CD4-positive, alpha-beta T cell (primary cell): ENCODE results near the gene TEX261. TPM values are rescaled to one million over a fixed set of nuclear protein-coding genes. Genes with fewer than 3 reads are reported as not detected.

Source experiments
- ATAC-seq: fragments of 200-7000 bp; cut with Tn5 transposase; one replicate; pipeline ENCODE4 v1.10.0; 2022; ENCODE audit warnings: mild to moderate bottlenecking; ENCODE audit not compliant: poor library complexity
- CTCF ChIA-PET: fragments of 350-600 bp; sonication (Branson Sonifier 250); formaldehyde crosslinking; loops from one replicate; lab custom pipeline; 2021; ENCODE audit warnings: antibody characterized with exemption, inconsistent platforms; lab: Charles Lee
- POLR2A ChIA-PET: fragments of 350-600 bp; sonication (Branson Sonifier 250); formaldehyde crosslinking; loops from one replicate; lab custom pipeline; 2021; ENCODE audit warnings: antibody characterized with exemption, inconsistent platforms; lab: Charles Lee
- DNase-seq, 14 experiments: peaks; one replicate each; pipeline ENCODE4 v3.0.0-alpha.2; 2013 to 2020; ENCODE audit warnings: mixed read lengths in 2 of 14
- H3K27ac ChIP-seq, 2 donors: one replicate each; pipeline versions ENCODE4 v1.5.1 to v1.7.0; 2013; ENCODE audit warnings: low read length in 2 of 2, low read depth in 1 of 2, mild to moderate bottlenecking in 1 of 2
- H3K27me3 ChIP-seq, 2 experiments: 1 replicate in 1 of 2; 2 replicates in 1 of 2; pipeline versions ENCODE4 v1.6.1 to v1.7.0; 2013; ENCODE audit warnings: low read length in 2 of 2, control low read depth in 1 of 2, mild to moderate bottlenecking in 1 of 2, moderate library complexity in 1 of 2; ENCODE audit not compliant: insufficient read depth in 2 of 2, control insufficient read depth in 1 of 2
- H3K36me3 ChIP-seq: one replicate; pipeline ENCODE4 v1.6.1; 2013; ENCODE audit warnings: low read length, control low read depth; ENCODE audit not compliant: insufficient read depth
- H3K4me1 ChIP-seq: one replicate; pipeline ENCODE4 v1.6.1; 2013; ENCODE audit warnings: low read length, control low read depth; ENCODE audit not compliant: insufficient read depth
- H3K4me3 ChIP-seq: one replicate; pipeline ENCODE4 v1.5.1; 2013; ENCODE audit warnings: mild to moderate bottlenecking, low read length, moderate library complexity
- H3K9me3 ChIP-seq, 2 experiments: 1 replicate in 1 of 2; 2 replicates in 1 of 2; pipeline versions ENCODE4 v1.6.1 to v1.7.0; 2013; ENCODE audit warnings: low read length in 2 of 2, mild to moderate bottlenecking in 2 of 2, control low read depth in 1 of 2, moderate library complexity in 1 of 2; ENCODE audit not compliant: control insufficient read depth in 1 of 2, insufficient read depth in 1 of 2
- H3K27ac Mint-ChIP-seq: one replicate; pipeline ENCODE4 v1.8.0; 2020; ENCODE audit warnings: mixed read lengths
- H3K27me3 Mint-ChIP-seq: one replicate; pipeline ENCODE4 v1.8.0; 2021; ENCODE audit warnings: mixed read lengths
- H3K36me3 Mint-ChIP-seq: one replicate; pipeline ENCODE4 v1.8.0; 2021; ENCODE audit warnings: low read depth, mixed read lengths
- H3K4me1 Mint-ChIP-seq: one replicate; pipeline ENCODE4 v1.8.0; 2021; ENCODE audit warnings: low read depth, mixed read lengths
- H3K4me3 Mint-ChIP-seq: one replicate; pipeline ENCODE4 v1.8.0; 2020; ENCODE audit warnings: mild to moderate bottlenecking, mixed read lengths
- H3K9me3 Mint-ChIP-seq: one replicate; pipeline ENCODE4 v1.8.0; 2020; ENCODE audit warnings: mixed read lengths
- CTCF ChIP-seq: fragments of 200-600 bp; IDR thresholded peaks from one replicate; pipeline ENCODE4 v1.8.0; 2022; ENCODE audit warnings: antibody characterized with exemption, mild to moderate bottlenecking
- intact Hi-C, 2 experiments: fragments of 100-400 bp; cut with DNase I in 1 of 2; cut with micrococcal nuclease in 1 of 2; formaldehyde crosslinking; loops; one replicate each; pipeline versions ENCODE4 v1.15.1 to v1.9.0; 2023 to 2025; cut with DNase I, micrococcal nuclease
- total RNA-seq, 174 experiments: library from RNA in 2 of 174; stranded (reverse) in 2 of 174; gene quantifications; one replicate each; pipeline ENCODE4 v1.2.3 and lab custom pipeline; 2021 to 2026

TEX261 gene
- total RNA-seq, 2 experiments from 2014 or later = 26.8 to 34.0 TPM

- H3K27me3 ChIP-seq = peaks cover 22 to 33% of the 10 kb centered on the region in 2 experiments
- intact Hi-C loops = no loop called here
- H3K36me3 Mint-ChIP-seq = no peaks in the 10 kb centered on the region
- peaks cover 64% of the 10 kb centered on the region for H3K27me3 Mint-ChIP-seq
- peak in 1 of 14 experiments; percentile 20 for DNase-seq
- no peaks in the 10 kb centered on the region for H3K36me3 ChIP-seq
- ChIA-PET CTCF (interaction anchor here (1.5 kb wide), 1 partner anchor 24 kb away, joined by 4 read pairs; no protein-coding TSS in a partner anchor), POLR2A (interaction anchor here (0.6 kb wide), 1 partner anchor 13 kb away, joined by 3 read pairs; no protein-coding TSS in a partner anchor)
- H3K9me3 Mint-ChIP-seq = no peaks in the 10 kb centered on the region
- no peak overlapping the region for H3K27ac Mint-ChIP-seq
- no peaks in the 10 kb centered on the region for H3K9me3 ChIP-seq
- H3K27ac ChIP-seq = no peak overlapping the region
- no peak overlapping the region for H3K4me3 ChIP-seq
- ATAC-seq = no peak
- peaks cover 8% of the 10 kb centered on the region for H3K4me1 Mint-ChIP-seq
- no peak for TF ChIP-seq CTCF
- peaks cover 17% of the 10 kb centered on the region for H3K4me1 ChIP-seq
- H3K4me3 Mint-ChIP-seq = no peak overlapping the region
These were observed 33.6 kb downstream of the TEX261 start for GRCh38 chr2:70960833-70961647.

- DNase-seq (no peak), ATAC-seq (no peak)
- H3K4me3 Mint-ChIP-seq = no peak overlapping the region
- H3K27ac Mint-ChIP-seq = no peak overlapping the region
- H3K27me3 Mint-ChIP-seq = peaks cover 69% of the 10 kb centered on the region
- H3K36me3 Mint-ChIP-seq = no peaks in the 10 kb centered on the region
- H3K4me1 Mint-ChIP-seq = peaks cover 6% of the 10 kb centered on the region
- H3K9me3 Mint-ChIP-seq = no peaks in the 10 kb centered on the region
- H3K27ac ChIP-seq = no peak overlapping the region
- intact Hi-C loops = no loop called here
- H3K9me3 ChIP-seq = no peaks in the 10 kb centered on the region
- ChIA-PET CTCF (interaction anchor here (1.5 kb wide), 1 partner anchor 25 kb away, joined by 4 read pairs; no protein-coding TSS in a partner anchor), POLR2A (interaction anchor here (0.6 kb wide), 1 partner anchor 12 kb away, joined by 3 read pairs; no protein-coding TSS in a partner anchor)
- peaks cover 13% of the 10 kb centered on the region for H3K4me1 ChIP-seq
- H3K27me3 ChIP-seq = peaks cover 22 to 35% of the 10 kb centered on the region in 2 experiments
- H3K4me3 ChIP-seq = no peak overlapping the region
- H3K36me3 ChIP-seq = no peaks in the 10 kb centered on the region
- no peak for TF ChIP-seq CTCF
These were observed 34.5 kb downstream of the TEX261 start for GRCh38 chr2:70959851-70960832.

- H3K9me3 ChIP-seq = no peaks in the 10 kb centered on the region
- no peaks in the 10 kb centered on the region for H3K36me3 ChIP-seq
- ChIA-PET POLR2A (no interaction called here), CTCF (interaction anchor here (1.5 kb wide), 1 partner anchor 26 kb away, joined by 4 read pairs; no protein-coding TSS in a partner anchor)
- intact Hi-C loops = no loop called here
- H3K27ac ChIP-seq = no peak overlapping the region
- peaks cover 18 to 41% of the 10 kb centered on the region in 2 experiments for H3K27me3 ChIP-seq
- Mint-ChIP-seq H3K9me3 (no peaks in the 10 kb centered on the region), H3K4me1 (no peaks in the 10 kb centered on the region), H3K27me3 (peaks cover 71% of the 10 kb centered on the region), H3K27ac (no peak overlapping the region), H3K4me3 (no peak overlapping the region), H3K36me3 (no peaks in the 10 kb centered on the region)
- DNase-seq (no peak), ATAC-seq (no peak)
- H3K4me1 ChIP-seq = peaks cover 6% of the 10 kb centered on the region
- TF ChIP-seq CTCF = no peak
- no peak overlapping the region for H3K4me3 ChIP-seq
These were observed 35.4 kb downstream of the TEX261 start for GRCh38 chr2:70959271-70959761.
